B cell (primary cell): ENCODE results near the gene BHLHA9. TPM values are rescaled to one million over a fixed set of nuclear protein-coding genes. Genes with fewer than 3 reads are reported as not detected.

Experiments
- ATAC-seq: fragments of 200-7000 bp; cut with Tn5 transposase; one replicate; pipeline ENCODE4 v1.10.0; 2021; ENCODE audit warnings: low read depth, mild to moderate bottlenecking, moderate number of reproducible peaks, moderate library complexity
- CTCF ChIA-PET: fragments of 350-600 bp; sonication (Branson Sonifier 250); formaldehyde crosslinking; loops from one replicate; lab custom pipeline; 2021; ENCODE audit warnings: antibody characterized with exemption, inconsistent platforms; lab: Charles Lee
- POLR2A ChIA-PET: fragments of 350-600 bp; sonication (Branson Sonifier 250); formaldehyde crosslinking; loops from one replicate; lab custom pipeline; 2021; ENCODE audit warnings: antibody characterized with exemption; lab: Charles Lee
- DNase-seq: peaks from one replicate; pipeline ENCODE4 v3.0.0; 2013
- H2AFZ ChIP-seq: 2 replicates; pipeline ENCODE4 v1.6.1; 2012; ENCODE audit warnings: mild to moderate bottlenecking, low read depth, low read length; ENCODE audit not compliant: insufficient read depth, poor library complexity, severe bottlenecking
- H3K27ac ChIP-seq, 2 donors: 1 replicate in 1 of 2; 2 replicates in 1 of 2; pipeline ENCODE4 v1.5.1; 2012 to 2013; ENCODE audit warnings: low read length in 2 of 2, mild to moderate bottlenecking in 2 of 2, moderate library complexity in 1 of 2
- H3K27me3 ChIP-seq, 4 experiments: fragments of 200-600 bp in 1 of 4; sonication (generic) in 1 of 4; replicated peaks in 1 of 4; 1 replicate in 2 of 4; 2 replicates in 2 of 4; pipeline versions ENCODE4 v1.6.1 to v1.7.0; 2013 to 2016; ENCODE audit warnings: low read length in 3 of 4, mild to moderate bottlenecking in 2 of 4, mixed read lengths in 1 of 4, moderate library complexity in 1 of 4; ENCODE audit not compliant: insufficient read depth in 4 of 4, control insufficient read depth in 3 of 4; ENCODE audit errors: control extremely low read depth in 1 of 4
- H3K36me3 ChIP-seq, 2 experiments: replicated peaks in 1 of 2; 1 replicate in 1 of 2; 2 replicates in 1 of 2; pipeline versions ENCODE4 v1.6.1 to v1.7.1; 2013; ENCODE audit warnings: low read length in 1 of 2; ENCODE audit not compliant: insufficient read depth in 2 of 2, control insufficient read depth in 1 of 2; ENCODE audit errors: control extremely low read depth in 1 of 2, extremely low read depth in 1 of 2
- H3K4me1 ChIP-seq, 2 donors: fragments of 200-600 bp in 1 of 2; sonication (generic) in 1 of 2; 1 replicate in 1 of 2; 2 replicates in 1 of 2; pipeline versions ENCODE4 v1.5.1 to v1.6.1; 2013 to 2017; ENCODE audit warnings: low read length in 2 of 2; ENCODE audit not compliant: control insufficient read depth in 2 of 2, insufficient read depth in 2 of 2
- H3K4me2 ChIP-seq: replicated peaks from 2 replicates; pipeline ENCODE3; 2012; ENCODE audit warnings: mild to moderate bottlenecking, low read depth, low read length; ENCODE audit not compliant: poor library complexity, severe bottlenecking
- H3K4me3 ChIP-seq, 5 experiments: fragments of 200-600 bp in 1 of 5; sonication (generic) in 1 of 5; 1 replicate in 3 of 5; 2 replicates in 2 of 5; pipeline versions ENCODE4 v1.5.1 to v1.7.0; 2011 to 2016; ENCODE audit warnings: low read length in 4 of 5, mild to moderate bottlenecking in 4 of 5, low read depth in 2 of 5, control low read depth in 1 of 5, moderate library complexity in 1 of 5; ENCODE audit not compliant: insufficient read depth in 1 of 5; ENCODE audit errors: control extremely low read depth in 1 of 5, extremely low read depth in 1 of 5
- H3K79me2 ChIP-seq: fragments of 200-600 bp; sonication (generic); one replicate; pipeline ENCODE4 v1.6.0; 2016; ENCODE audit warnings: low read length; ENCODE audit not compliant: control insufficient read depth, insufficient read depth
- H3K9ac ChIP-seq: fragments of 200-600 bp; sonication (generic); 2 replicates; pipeline ENCODE4 v1.6.1; 2017; ENCODE audit warnings: mild to moderate bottlenecking, low read length, moderate library complexity
- H3K9me3 ChIP-seq, 3 donors: one replicate each; pipeline versions ENCODE4 v1.6.1 to v1.7.1; 2013; ENCODE audit warnings: low read length in 2 of 3; ENCODE audit not compliant: control insufficient read depth in 2 of 3, insufficient read depth in 1 of 3; ENCODE audit errors: control extremely low read depth in 1 of 3
- H4K20me1 ChIP-seq: 2 replicates; pipeline ENCODE4 v1.6.0; 2012; ENCODE audit warnings: mild to moderate bottlenecking, low read length; ENCODE audit not compliant: insufficient read depth, control insufficient read depth, poor library complexity, severe bottlenecking
- H3K27ac Mint-ChIP-seq: one replicate; pipeline ENCODE4 v1.8.0; 2021; ENCODE audit warnings: mixed read lengths
- H3K27me3 Mint-ChIP-seq: one replicate; pipeline ENCODE4 v1.8.0; 2021; ENCODE audit warnings: mixed read lengths
- H3K4me1 Mint-ChIP-seq: one replicate; pipeline ENCODE4 v1.8.0; 2021; ENCODE audit warnings: mixed read lengths
- H3K4me3 Mint-ChIP-seq: one replicate; pipeline ENCODE4 v1.8.0; 2021; ENCODE audit warnings: mixed read lengths
- H3K9me3 Mint-ChIP-seq: one replicate; pipeline ENCODE4 v1.8.0; 2022; ENCODE audit warnings: mixed read lengths; ENCODE audit not compliant: insufficient read depth
- CTCF ChIP-seq: fragments of 200-600 bp; IDR thresholded peaks from one replicate; pipeline ENCODE4 v1.8.0; 2022; ENCODE audit warnings: antibody characterized with exemption, mild to moderate bottlenecking
- EZH2 ChIP-seq: IDR thresholded peaks from 2 replicates; pipeline ENCODE4 v1.6.1; 2012; ENCODE audit warnings: borderline replicate concordance, low read depth, mild to moderate bottlenecking, moderate library complexity, low read length; ENCODE audit not compliant: insufficient read depth, poor library complexity, severe bottlenecking
- whole genome bisulfite sequencing: methylation state at CpG from one replicate; pipeline ENCODE4 v1.1.5; 2013; ENCODE audit warnings: missing lambda C conversion rate; ENCODE audit not compliant: insufficient coverage; 5-methylcytosine and 5-hydroxymethylcytosine counted together
- intact Hi-C: fragments of 100-400 bp; cut with micrococcal nuclease; formaldehyde crosslinking; loops from one replicate; pipeline ENCODE4 v1.10.0; 2022
- polyA plus RNA-seq: library from polyadenylated mRNA; depleted of rRNA; stranded (reverse); fragments of >200 nt; gene quantifications from 2 replicates; pipeline ENCODE4 v1.2.3, GENCODE V29; 2012
- total RNA-seq, 2 donors: library from RNA; stranded (reverse); fragments of 120-200 nt in 1 of 2; gene quantifications; 1 replicate in 1 of 2; 2 replicates in 1 of 2; pipeline versions ENCODE4 v1.2.3 to v1.2.4, GENCODE V29; 2013 to 2022

BHLHA9 gene
- total and polyA plus RNA-seq, 2 donors (not counting 1 experiment from before 2014, with no cell fraction given) = not detected

- no peak overlapping the region for H3K27ac ChIP-seq
- intact Hi-C loops = no loop called here
- WGBS = 34% methylated on average over 12 of the region's 12 CpGs
- Mint-ChIP-seq H3K27ac (no peak overlapping the region), H3K4me3 (peak overlapping the region; percentile 44), H3K4me1 (peaks cover 29% of the 10 kb centered on the region), H3K27me3 (peaks cover 9% of the 10 kb centered on the region), H3K9me3 (no peaks in the 10 kb centered on the region)
- peaks cover 17 to 23% of the 10 kb centered on the region in 2 donors for H3K4me1 ChIP-seq
- peaks cover 26% of the 10 kb centered on the region for H4K20me1 ChIP-seq
- TF ChIP-seq EZH2 = no peak
- no peak for TF ChIP-seq CTCF
- DNase-seq (no peak), ATAC-seq (no peak)
- H3K4me2 ChIP-seq = no peak overlapping the region
- H3K27me3 ChIP-seq = peaks cover 0 to 11% (median 0%) of the 10 kb centered on the region in 4 experiments
- H3K79me2 ChIP-seq = peaks cover 21% of the 10 kb centered on the region
- ChIA-PET CTCF (interaction anchor here (1.2 to 4.4 kb wide), 3 partner anchors 32 to 108 kb away, joined by 4 to 42 read pairs (median 23); no protein-coding TSS in a partner anchor), POLR2A (interaction anchor here (1.0 kb wide), 1 partner anchor 33 kb away, joined by 3 read pairs; no protein-coding TSS in a partner anchor)
- no peaks in the 10 kb centered on the region for H3K9me3 ChIP-seq
- H3K36me3 ChIP-seq = peaks cover 0 to 8% of the 10 kb centered on the region in 2 experiments
- H3K9ac ChIP-seq = no peak overlapping the region
- no peak overlapping the region for H3K4me3 ChIP-seq
- H2AFZ ChIP-seq = no peak overlapping the region
Measured at GRCh38 chr17:1231456-1231855, 38.8 kb upstream of the BHLHA9 start.

GRCh38 chr17:1232331-1232730 is 37.9 kb upstream of the BHLHA9 start:
- Histone ChIP-seq H4K20me1 (peaks cover 17% of the 10 kb centered on the region), H3K36me3 (peaks cover 0 to 1% of the 10 kb centered on the region in 2 experiments), H3K27me3 (peaks cover 0 to 11% (median 0%) of the 10 kb centered on the region in 4 experiments), H3K9me3 (no peaks in the 10 kb centered on the region), H3K9ac (no peak overlapping the region), H3K27ac (no peak overlapping the region), H3K79me2 (peaks cover 12% of the 10 kb centered on the region), H3K4me3 (no peak overlapping the region), H3K4me1 (peaks cover 13 to 16% of the 10 kb centered on the region in 2 donors), H3K4me2 (no peak overlapping the region), H2AFZ (no peak overlapping the region)
- 88% methylated on average over 7 of the region's 8 CpGs for WGBS
- ChIA-PET POLR2A (no interaction called here), CTCF (no interaction called here)
- Mint-ChIP-seq H3K4me1 (peaks cover 21% of the 10 kb centered on the region), H3K27me3 (peaks cover 9% of the 10 kb centered on the region), H3K4me3 (peak overlapping the region; percentile 5), H3K9me3 (no peaks in the 10 kb centered on the region), H3K27ac (peak overlapping the region; percentile 37)
- TF ChIP-seq EZH2 = no peak
- no peak for TF ChIP-seq CTCF
- intact Hi-C loops = no loop called here
- no peak for DNase-seq
- ATAC-seq = no peak
